A549 (cell line): ENCODE results near the gene DEAF1.

ENCODE experiments used
- CBX8 ChIP-seq: fragments of 200-600 bp; sonication (generic); IDR thresholded peaks from 2 replicates; pipeline ENCODE4 v1.6.1; 2016
- CHD2 ChIP-seq: fragments of 150-350 bp; IDR thresholded peaks from 2 replicates; pipeline ENCODE4 v1.6.1; 2014; ENCODE audit warnings: low read length; ENCODE audit not compliant: partially characterized antibody
- CTCF ChIP-seq: fragments of >200 bp; sonication (Bioruptor Twin); formaldehyde crosslinking; IDR thresholded peaks from 3 replicates; pipeline ENCODE4 v1.5.1; 2016
- PBX3 ChIP-seq: IDR thresholded peaks from 2 replicates; pipeline ENCODE4 v1.6.1; 2012
- REST ChIP-seq: fragments of 200-600 bp; sonication (generic); IDR thresholded peaks from 2 replicates; pipeline ENCODE4 v1.6.1; 2016; ENCODE audit warnings: antibody characterized with exemption, mild to moderate bottlenecking, moderate library complexity
- RNF2 ChIP-seq: fragments of 200-600 bp; sonication (generic); IDR thresholded peaks from 2 replicates; pipeline ENCODE4 v1.6.1; 2016; ENCODE audit warnings: low read depth, mild to moderate bottlenecking, antibody characterized with exemption, moderate library complexity, borderline replicate concordance
- SREBF2 ChIP-seq: fragments of 450-650 bp; IDR thresholded peaks from 2 replicates; pipeline ENCODE4 v1.6.1; 2014; ENCODE audit warnings: mild to moderate bottlenecking, moderate library complexity

GRCh38 chr11:719214-720016 is 24.4 kb upstream of the DEAF1 start:
- TF ChIP-seq CTCF (no peak), PBX3 (no peak), SREBF2 (no peak), REST (no peak), CBX8 (no peak), CHD2 (no peak), RNF2 (no peak)
